WTC11 (cell line): Measurements from ENCODE around the gene PLD1. TPM values are rescaled to one million over a fixed set of nuclear protein-coding genes. Genes with fewer than 3 reads are reported as not detected.
A peak's percentile ranks its signal among the peaks of the same experiment; 100 is the strongest.

Experiments used
- ATAC-seq: fragments of 200-7000 bp; cut with Tn5 transposase; 2 replicates; pipeline ENCODE4 v1.10.0; 2021; ENCODE audit warnings: mild to moderate bottlenecking, moderate library complexity
- CTCF ChIA-PET: fragments of 300-600 bp; sonication (Branson Sonifier 250); formaldehyde crosslinking; loops from one replicate; lab custom pipeline; 2021; ENCODE audit warnings: antibody characterized with exemption; lab: Charles Lee
- POLR2A ChIA-PET: fragments of 350-600 bp; sonication (Branson Sonifier 250); formaldehyde crosslinking; loops from one replicate; lab custom pipeline; 2021; ENCODE audit warnings: antibody characterized with exemption; lab: Charles Lee
- DNase-seq: peaks from one replicate; pipeline ENCODE4 v3.0.0; 2021; ENCODE audit warnings: low spot score
- H3K27ac Mint-ChIP-seq: 2 replicates; pipeline ENCODE4 v1.8.0; 2021; ENCODE audit warnings: mixed read lengths
- H3K27me3 Mint-ChIP-seq: 2 replicates; pipeline ENCODE4 v1.8.0; 2021; ENCODE audit warnings: low read depth, mild to moderate bottlenecking, moderate library complexity, mixed read lengths
- H3K36me3 Mint-ChIP-seq: 2 replicates; pipeline ENCODE4 v1.8.0; 2021; ENCODE audit warnings: mixed read lengths
- H3K4me1 Mint-ChIP-seq: 2 replicates; pipeline ENCODE4 v1.8.0; 2022; ENCODE audit warnings: mixed read lengths
- H3K4me3 Mint-ChIP-seq: 2 replicates; pipeline ENCODE4 v1.8.0; 2021; ENCODE audit warnings: mild to moderate bottlenecking, moderate library complexity, mixed read lengths
- H3K9me3 Mint-ChIP-seq: 2 replicates; pipeline ENCODE4 v1.8.0; 2021; ENCODE audit warnings: mixed read lengths
- ARID4B ChIP-seq: sonication (generic); formaldehyde crosslinking; IDR thresholded peaks from 2 replicates; pipeline ENCODE4 v1.8.0; 2023; ENCODE audit warnings: missing genetic modification reagents, mild to moderate bottlenecking, borderline replicate concordance
- CBFB ChIP-seq: sonication (generic); formaldehyde crosslinking; IDR thresholded peaks from 2 replicates; pipeline ENCODE4 v1.8.1; 2022; ENCODE audit warnings: mild to moderate bottlenecking, low read depth, missing genetic modification reagents
- CTCF ChIP-seq: fragments of 200-600 bp; IDR thresholded peaks from 2 replicates; pipeline ENCODE4 v1.8.0; 2022; ENCODE audit warnings: antibody characterized with exemption
- E2F5 ChIP-seq: sonication (generic); formaldehyde crosslinking; IDR thresholded peaks from 2 replicates; pipeline ENCODE4 v1.8.1; 2022; ENCODE audit warnings: mild to moderate bottlenecking, moderate library complexity, missing genetic modification reagents
- ESRRA ChIP-seq: sonication (generic); formaldehyde crosslinking; IDR thresholded peaks from 2 replicates; pipeline ENCODE4 v1.8.1; 2022; ENCODE audit warnings: mild to moderate bottlenecking, missing genetic modification reagents, borderline replicate concordance
- GTF2I ChIP-seq: fragments of 250-450 bp; sonication (Bioruptor Pico); conservative IDR thresholded peaks from 2 replicates; pipeline ENCODE4 v1.4.0; 2021; ENCODE audit warnings: mild to moderate bottlenecking
- IRF2 ChIP-seq: sonication (generic); formaldehyde crosslinking; IDR thresholded peaks from 2 replicates; pipeline ENCODE4 v1.8.0; 2022; ENCODE audit warnings: low read depth, missing genetic modification reagents, borderline replicate concordance
- NR1H2 ChIP-seq: sonication (generic); formaldehyde crosslinking; IDR thresholded peaks from 2 replicates; pipeline ENCODE4 v1.9.0; 2021; ENCODE audit warnings: mild to moderate bottlenecking, moderate library complexity, missing genetic modification reagents
- RORB ChIP-seq: fragments of 250-450 bp; sonication (Bioruptor Pico); IDR thresholded peaks from 2 replicates; pipeline ENCODE4 v1.9.0; 2021; ENCODE audit warnings: mild to moderate bottlenecking
- SP1 ChIP-seq: sonication (generic); formaldehyde crosslinking; conservative IDR thresholded peaks from 2 replicates; pipeline ENCODE4 v1.8.1; 2022; ENCODE audit warnings: missing genetic modification reagents
- STAT6 ChIP-seq: sonication (generic); formaldehyde crosslinking; conservative IDR thresholded peaks from 2 replicates; pipeline ENCODE4 v1.8.1; 2023; ENCODE audit warnings: mild to moderate bottlenecking, low read depth, missing genetic modification reagents, moderate library complexity
- TEAD4 ChIP-seq: sonication (generic); formaldehyde crosslinking; IDR thresholded peaks from 2 replicates; pipeline ENCODE4 v1.8.0; 2022; ENCODE audit warnings: mild to moderate bottlenecking, missing genetic modification reagents
- ZBTB21 ChIP-seq: sonication (generic); formaldehyde crosslinking; IDR thresholded peaks from 2 replicates; pipeline ENCODE4 v1.8.1; 2023; ENCODE audit warnings: mild to moderate bottlenecking, missing genetic modification reagents, borderline replicate concordance
- ZNF232 ChIP-seq: sonication (generic); formaldehyde crosslinking; IDR thresholded peaks from 2 replicates; pipeline ENCODE4 v1.8.0; 2022; ENCODE audit warnings: mild to moderate bottlenecking, missing genetic modification reagents
- ZNF317 ChIP-seq: sonication (generic); formaldehyde crosslinking; IDR thresholded peaks from 2 replicates; pipeline ENCODE4 v1.8.1; 2023; ENCODE audit warnings: low read depth, mild to moderate bottlenecking, moderate library complexity, missing genetic modification reagents, borderline replicate concordance
- ZNF396 ChIP-seq: fragments of 250-450 bp; sonication (Bioruptor Pico); IDR thresholded peaks from 2 replicates; pipeline ENCODE4 v1.8.0; 2021; ENCODE audit warnings: mild to moderate bottlenecking, moderate library complexity, borderline replicate concordance
- ZNF423 ChIP-seq: fragments of 250-450 bp; sonication (Bioruptor Pico); IDR thresholded peaks from 2 replicates; pipeline ENCODE4 v2.1.2; 2022; ENCODE audit warnings: mild to moderate bottlenecking, moderate library complexity
- total RNA-seq: library from RNA; stranded (reverse); gene quantifications from 3 replicates; pipeline ENCODE4 v1.2.3, GENCODE V29; 2021

Gene PLD1
- total RNA-seq, 1 experiment from 2014 or later = 4.0 TPM

GRCh38 chr3:171778493-171778892, 31.8 kb downstream of the PLD1 start:
- no peaks in the 10 kb centered on the region for H3K36me3 Mint-ChIP-seq
- CTCF ChIA-PET = no interaction called here

GRCh38 chr3:171777596-171777995, 32.7 kb downstream of the PLD1 start:
- Mint-ChIP-seq H3K4me3 (no peak overlapping the region), H3K27me3 (no peaks in the 10 kb centered on the region), H3K27ac (peak overlapping the region; percentile 17; the same call in 1 of the 2 replicates), H3K9me3 (no peaks in the 10 kb centered on the region), H3K36me3 (no peaks in the 10 kb centered on the region), H3K4me1 (peaks cover 11% of the 10 kb centered on the region)
- ChIA-PET POLR2A (no interaction called here), CTCF (interaction anchor here (2.5 kb wide), 1 partner anchor 52 kb away, joined by 12 read pairs; no protein-coding TSS in a partner anchor)
- no peak for DNase-seq
- ATAC-seq = no peak
- TF ChIP-seq ZNF423 = no peak
- TF ChIP-seq ARID4B (CRISPR knock-in tag) = no peak
- TF ChIP-seq ESRRA (CRISPR knock-in tag) = no peak
- no peak for TF ChIP-seq ZNF317 (CRISPR knock-in tag)
- no peak for TF ChIP-seq CBFB (CRISPR knock-in tag)
- no peak for TF ChIP-seq IRF2 (CRISPR knock-in tag)
- TF ChIP-seq CTCF = no peak
- TF ChIP-seq TEAD4 (CRISPR knock-in tag) = no peak
- no peak for TF ChIP-seq STAT6 (CRISPR knock-in tag)
- TF ChIP-seq NR1H2 (CRISPR knock-in tag) = no peak
- TF ChIP-seq ZNF396 (CRISPR knock-in tag) = no peak

More at GRCh38 chr3:171778493-171778892, 31.8 kb downstream of the PLD1 start:
- Mint-ChIP-seq H3K27ac (no peak overlapping the region), H3K9me3 (no peaks in the 10 kb centered on the region), H3K4me3 (no peak overlapping the region), H3K27me3 (no peaks in the 10 kb centered on the region), H3K4me1 (peaks cover 11% of the 10 kb centered on the region)
- TF ChIP-seq E2F5 (CRISPR knock-in tag) = no peak
- no peak for TF ChIP-seq GTF2I
- TF ChIP-seq SP1 (CRISPR knock-in tag) = no peak
- no peak for TF ChIP-seq ZBTB21 (CRISPR knock-in tag)
- no peak for TF ChIP-seq ARID4B (CRISPR knock-in tag)
- TF ChIP-seq RORB (CRISPR knock-in tag) = no peak
- no peak for TF ChIP-seq ZNF232
- no peak for TF ChIP-seq CBFB (CRISPR knock-in tag)
- DNase-seq (no peak), ATAC-seq (no peak)
- POLR2A ChIA-PET = no interaction called here
